Duodenal mucosa (tissue), 2 donors: ENCODE data around the gene WSB2.
A peak's percentile ranks its signal among the peaks of the same experiment; 100 is the strongest.

Source experiments
- H3K27ac ChIP-seq: one replicate; pipeline ENCODE4 v1.7.0; 2013; ENCODE audit warnings: low read depth, low read length
- H3K27me3 ChIP-seq, 2 donors: one replicate each; pipeline ENCODE4 v1.7.0; 2013; ENCODE audit warnings: low read length in 2 of 2, control low read depth in 1 of 2; ENCODE audit not compliant: insufficient read depth in 2 of 2, control insufficient read depth in 1 of 2
- H3K36me3 ChIP-seq, 2 donors: one replicate each; pipeline ENCODE4 v1.7.0; 2013; ENCODE audit warnings: low read length in 2 of 2, control low read depth in 1 of 2; ENCODE audit not compliant: insufficient read depth in 2 of 2, control insufficient read depth in 1 of 2
- H3K4me1 ChIP-seq, 2 donors: one replicate each; pipeline ENCODE4 v1.7.0; 2013; ENCODE audit warnings: low read length in 2 of 2, control low read depth in 1 of 2; ENCODE audit not compliant: insufficient read depth in 2 of 2, control insufficient read depth in 1 of 2
- H3K4me3 ChIP-seq, 2 donors: one replicate each; pipeline ENCODE4 v1.7.0; 2013; ENCODE audit warnings: low read length in 2 of 2, low read depth in 1 of 2
- H3K9ac ChIP-seq, 2 donors: one replicate each; pipeline ENCODE4 v1.7.0; 2013; ENCODE audit warnings: low read length in 2 of 2, low read depth in 1 of 2
- H3K9me3 ChIP-seq, 2 donors: one replicate each; pipeline ENCODE4 v1.7.0; 2013; ENCODE audit warnings: low read length in 2 of 2, control low read depth in 1 of 2; ENCODE audit not compliant: control insufficient read depth in 1 of 2

The WSB2 gene

GRCh38 chr12:118055144-118055557, 5.8 kb downstream of the WSB2 start:
- H3K4me3 ChIP-seq, result no peak overlapping the region
- no peaks in the 10 kb centered on the region for H3K9me3 ChIP-seq
- peaks cover 36 to 42% of the 10 kb centered on the region in 2 donors for H3K4me1 ChIP-seq
- H3K27me3 ChIP-seq, result no peaks in the 10 kb centered on the region
- no peak overlapping the region for H3K9ac ChIP-seq
- peaks cover 6 to 13% of the 10 kb centered on the region in 2 donors for H3K36me3 ChIP-seq
- H3K27ac ChIP-seq, result no peak overlapping the region

- Histone ChIP-seq H3K4me1 (peaks cover 32% of the 10 kb centered on the region in 2 donors), H3K9ac (peak overlapping the region in 1 of 2 donors; percentile 39), H3K36me3 (peaks cover 6 to 17% of the 10 kb centered on the region in 2 donors), H3K4me3 (peak overlapping the region in 1 of 2 donors; percentile 40), H3K27ac (peak overlapping the region; percentile 69), H3K9me3 (no peaks in the 10 kb centered on the region), H3K27me3 (no peaks in the 10 kb centered on the region)
Measured at GRCh38 chr12:118053071-118053985, 7.7 kb downstream of the WSB2 start.

- Histone ChIP-seq H3K9me3 (no peaks in the 10 kb centered on the region), H3K27ac (peak overlapping the region; percentile 75), H3K27me3 (no peaks in the 10 kb centered on the region), H3K36me3 (peaks cover 6 to 23% of the 10 kb centered on the region in 2 donors), H3K4me3 (peak overlapping the region in 1 of 2 donors; percentile 40), H3K9ac (peak overlapping the region in 1 of 2 donors; percentile 39), H3K4me1 (peaks cover 32% of the 10 kb centered on the region in 2 donors)
Measured at GRCh38 chr12:118052324-118053070, 8.5 kb downstream of the WSB2 start.

GRCh38 chr12:118050972-118051910, 9.7 kb downstream of the WSB2 start:
- Histone ChIP-seq H3K27ac (no peak overlapping the region), H3K9ac (no peak overlapping the region)

GRCh38 chr12:118046430-118046829, 14.5 kb downstream of the WSB2 start:
- Histone ChIP-seq H3K27ac (no peak overlapping the region), H3K4me1 (peaks cover 0 to under 1% of the 10 kb centered on the region in 2 donors), H3K9ac (no peak overlapping the region), H3K36me3 (peaks cover 27 to 55% of the 10 kb centered on the region in 2 donors), H3K27me3 (no peaks in the 10 kb centered on the region), H3K4me3 (no peak overlapping the region), H3K9me3 (no peaks in the 10 kb centered on the region)

More at GRCh38 chr12:118050972-118051910, 9.7 kb downstream of the WSB2 start:
- Histone ChIP-seq H3K4me3 (no peak overlapping the region), H3K36me3 (peaks cover 6 to 23% of the 10 kb centered on the region in 2 donors), H3K9me3 (no peaks in the 10 kb centered on the region), H3K27me3 (no peaks in the 10 kb centered on the region), H3K4me1 (peaks cover 26 to 30% of the 10 kb centered on the region in 2 donors)

- Histone ChIP-seq H3K36me3 (peaks cover 26 to 62% of the 10 kb centered on the region in 2 donors), H3K4me3 (no peak overlapping the region), H3K27me3 (no peaks in the 10 kb centered on the region), H3K9me3 (no peaks in the 10 kb centered on the region), H3K4me1 (no peaks in the 10 kb centered on the region), H3K27ac (no peak overlapping the region), H3K9ac (no peak overlapping the region)
Measured at GRCh38 chr12:118044577-118044976, 16.4 kb downstream of the WSB2 start.

GRCh38 chr12:118044075-118044474, 16.9 kb downstream of the WSB2 start:
- H3K9me3 ChIP-seq, result no peaks in the 10 kb centered on the region
- peaks cover 26 to 67% of the 10 kb centered on the region in 2 donors for H3K36me3 ChIP-seq
- no peak overlapping the region for H3K4me3 ChIP-seq
- H3K27me3 ChIP-seq, result no peaks in the 10 kb centered on the region
- no peak overlapping the region for H3K27ac ChIP-seq
- H3K9ac ChIP-seq, result no peak overlapping the region
- H3K4me1 ChIP-seq, result no peaks in the 10 kb centered on the region

- H3K9me3 ChIP-seq, result no peaks in the 10 kb centered on the region
- no peaks in the 10 kb centered on the region for H3K4me1 ChIP-seq
- no peak overlapping the region for H3K27ac ChIP-seq
- H3K9ac ChIP-seq, result no peak overlapping the region
- H3K4me3 ChIP-seq, result no peak overlapping the region
- H3K27me3 ChIP-seq, result no peaks in the 10 kb centered on the region
- peaks cover 39 to 72% of the 10 kb centered on the region in 2 donors for H3K36me3 ChIP-seq
Measured at GRCh38 chr12:118042091-118042490, 18.9 kb downstream of the WSB2 start.

GRCh38 chr12:118038137-118038536, 22.8 kb downstream of the WSB2 start:
- H3K4me1 ChIP-seq, result peaks cover 0 to 4% of the 10 kb centered on the region in 2 donors
- no peaks in the 10 kb centered on the region for H3K9me3 ChIP-seq
- no peak overlapping the region for H3K4me3 ChIP-seq
- peaks cover 57 to 91% of the 10 kb centered on the region in 2 donors for H3K36me3 ChIP-seq
- no peak overlapping the region for H3K27ac ChIP-seq
- no peaks in the 10 kb centered on the region for H3K27me3 ChIP-seq
- H3K9ac ChIP-seq, result no peak overlapping the region
